GM10266 (cell line): ENCODE results near the gene ADAM12.
"Not testable (repeated sequence)": the region's sequence is repeated elsewhere in the genome, so short reads cannot be mapped to it uniquely, and the experiment has no call there.

Experiments
- DNase-seq: peaks from one replicate; pipeline ENCODE4 v3.0.0; 2012; ENCODE audit errors: extremely low spot score
- CTCF ChIP-seq: IDR thresholded peaks from 2 replicates; pipeline ENCODE4 v1.5.1; 2012; ENCODE audit warnings: mild to moderate bottlenecking, low read depth; ENCODE audit not compliant: control insufficient read depth, insufficient read depth; ENCODE audit errors: missing control alignments

Gene ADAM12

GRCh38 chr10:125976960-125977605 lies 411.2 kb downstream of the ADAM12 start:
- DNase-seq = no peak
- TF ChIP-seq CTCF = peak; percentile 23

GRCh38 chr10:125970077-125970630 lies 418.1 kb downstream of the ADAM12 start:
- DNase-seq = not testable (repeated sequence)

GRCh38 chr10:125967533-125967932 lies 420.7 kb downstream of the ADAM12 start:
- no peak for TF ChIP-seq CTCF
- DNase-seq = no peak

GRCh38 chr10:125964558-125964957 lies 423.7 kb downstream of the ADAM12 start:
- TF ChIP-seq CTCF = no peak
- no peak for DNase-seq
